IMR-90 (cell line): ENCODE data around the gene FOSB. TPM values are rescaled to one million over a fixed set of nuclear protein-coding genes. Genes with fewer than 3 reads are reported as not detected.

Experiments used
- ATAC-seq: fragments of 200-7000 bp; cut with Tn5 transposase; 2 replicates; pipeline ENCODE4 v1.9.1; 2020; ENCODE audit warnings: low read depth, mild to moderate bottlenecking, moderate library complexity
- BruUV-seq: library from RNA; stranded (reverse); fragments of 400-500 nt; replicated peaks from 2 replicates; lab custom pipeline; 2021; lab: Mats Ljungman, UMichigan
- CTCF ChIA-PET: fragments of 300-600 bp; formaldehyde crosslinking; extraction: SDS; loops from one replicate; lab custom pipeline; 2021; ENCODE audit warnings: antibody characterized with exemption; lab: Yijun Ruan, JAX
- POLR2A ChIA-PET: fragments of 300-600 bp; sonication (Branson Sonifier 250); formaldehyde crosslinking; loops from one replicate; lab custom pipeline; 2022; ENCODE audit warnings: antibody characterized with exemption; ENCODE audit not compliant: unreplicated experiment; lab: Charles Lee
- DNase-seq: peaks from one replicate; pipeline ENCODE4 v3.0.0; 2013
- H2AFZ ChIP-seq: replicated peaks from 2 replicates; pipeline ENCODE3; 2013; ENCODE audit warnings: low read length, mild to moderate bottlenecking; ENCODE audit not compliant: poor library complexity
- H2AK5ac ChIP-seq: 2 replicates; pipeline ENCODE4 v1.6.1; 2013; ENCODE audit warnings: low read depth, low read length, inconsistent platforms
- H2AK9ac ChIP-seq: replicated peaks from 2 replicates; pipeline ENCODE3; 2013; ENCODE audit warnings: mild to moderate bottlenecking, low read depth, low read length, moderate library complexity; ENCODE audit not compliant: poor library complexity
- H2BK120ac ChIP-seq: 2 replicates; pipeline ENCODE4 v1.6.1; 2013; ENCODE audit warnings: low read depth, low read length, inconsistent platforms
- H2BK15ac ChIP-seq: 3 replicates; pipeline ENCODE4 v1.6.1; 2013; ENCODE audit warnings: low read depth, low read length, inconsistent platforms
- H2BK20ac ChIP-seq: 2 replicates; pipeline ENCODE4 v1.6.1; 2013; ENCODE audit warnings: low read depth, mild to moderate bottlenecking, inconsistent platforms, low read length, moderate library complexity
- H2BK5ac ChIP-seq: 2 replicates; pipeline ENCODE4 v1.6.1; 2013; ENCODE audit warnings: mild to moderate bottlenecking, low read depth, low read length, inconsistent platforms; ENCODE audit not compliant: poor library complexity, severe bottlenecking
- H3K14ac ChIP-seq: replicated peaks from 2 replicates; pipeline ENCODE4 v1.6.1; 2013; ENCODE audit warnings: low read depth, low read length, inconsistent platforms
- H3K18ac ChIP-seq: 2 replicates; pipeline ENCODE4 v1.6.1; 2013; ENCODE audit warnings: low read depth, low read length, control low read depth
- H3K23ac ChIP-seq: 2 replicates; pipeline ENCODE4 v1.6.1; 2013; ENCODE audit warnings: low read depth, low read length, inconsistent platforms
- H3K27ac ChIP-seq: 2 replicates; pipeline ENCODE4 v1.5.1; 2013; ENCODE audit warnings: mild to moderate bottlenecking, control low read depth, low read length; ENCODE audit not compliant: insufficient read depth
- H3K27me3 ChIP-seq: 2 replicates; pipeline ENCODE4 v1.6.1; 2013; ENCODE audit warnings: low read length; ENCODE audit not compliant: control insufficient read depth, insufficient read depth
- H3K36me3 ChIP-seq: 2 replicates; pipeline ENCODE4 v1.6.1; 2013; ENCODE audit warnings: low read length, mixed read lengths; ENCODE audit not compliant: control insufficient read depth, insufficient read depth
- H3K4ac ChIP-seq: 2 replicates; pipeline ENCODE4 v1.6.1; 2013; ENCODE audit warnings: low read depth, low read length, inconsistent platforms
- H3K4me1 ChIP-seq: 2 replicates; pipeline ENCODE4 v1.6.1; 2013; ENCODE audit warnings: low read length, mixed read lengths; ENCODE audit not compliant: control insufficient read depth, insufficient read depth
- H3K4me2 ChIP-seq: 2 replicates; pipeline ENCODE4 v1.6.1; 2013; ENCODE audit warnings: low read depth, mild to moderate bottlenecking, control low read depth, low read length, moderate library complexity
- H3K4me3 ChIP-seq: 2 replicates; pipeline ENCODE4 v1.5.1; 2013; ENCODE audit warnings: low read depth, mild to moderate bottlenecking, control low read depth, low read length, moderate library complexity; ENCODE audit not compliant: insufficient read depth
- H3K56ac ChIP-seq: 2 replicates; pipeline ENCODE4 v1.6.1; 2013; ENCODE audit warnings: low read length, inconsistent platforms; ENCODE audit not compliant: insufficient read depth; ENCODE audit errors: extremely low read depth
- H3K79me1 ChIP-seq, 2 experiments: 2 replicates each; pipeline ENCODE4 v1.6.1; 2013; ENCODE audit warnings: low read length in 2 of 2, inconsistent platforms in 1 of 2, low read depth in 1 of 2
- H3K9ac ChIP-seq: 2 replicates; pipeline ENCODE4 v1.6.1; 2013; ENCODE audit warnings: low read depth, low read length, control low read depth
- H3K9me1 ChIP-seq: 2 replicates; pipeline ENCODE4 v1.6.1; 2013; ENCODE audit warnings: low read length, inconsistent platforms; ENCODE audit not compliant: insufficient read depth
- H3K9me3 ChIP-seq: 2 replicates; pipeline ENCODE4 v1.6.1; 2013; ENCODE audit warnings: low read length; ENCODE audit not compliant: control insufficient read depth, insufficient read depth
- H4K20me1 ChIP-seq: 2 replicates; pipeline ENCODE4 v1.6.1; 2013; ENCODE audit warnings: low read length, inconsistent platforms; ENCODE audit not compliant: insufficient read depth
- H4K5ac ChIP-seq: 2 replicates; pipeline ENCODE4 v1.6.1; 2013; ENCODE audit warnings: mild to moderate bottlenecking, low read depth, low read length, control low read depth
- H4K8ac ChIP-seq, 2 experiments: 2 replicates each; pipeline ENCODE4 v1.6.1; 2013; ENCODE audit warnings: low read depth in 2 of 2, low read length in 2 of 2, control low read depth in 1 of 2, inconsistent platforms in 1 of 2
- H4K91ac ChIP-seq: 2 replicates; pipeline ENCODE4 v1.6.1; 2013; ENCODE audit warnings: low read depth, low read length, inconsistent platforms; ENCODE audit not compliant: insufficient read depth
- CHD1 ChIP-seq: IDR thresholded peaks from 2 replicates; pipeline ENCODE4 v1.6.1; 2012; ENCODE audit warnings: low read depth, low read length, improper control_type of control experiment
- CTCF ChIP-seq: conservative IDR thresholded peaks from 2 replicates; pipeline ENCODE4 v1.5.1; 2012; ENCODE audit warnings: mild to moderate bottlenecking, low read depth, low read length, improper control_type of control experiment
- MAFK ChIP-seq: IDR thresholded peaks from 2 replicates; pipeline ENCODE4 v1.6.1; 2012; ENCODE audit warnings: low read depth, low read length, improper control_type of control experiment
- SMC3 ChIP-seq: fragments of 150-350 bp; IDR thresholded peaks from 2 replicates; pipeline ENCODE4 v1.6.1; 2016; ENCODE audit warnings: low read depth, mild to moderate bottlenecking, antibody characterized with exemption, low read length, moderate library complexity
- USF2 ChIP-seq: fragments of 150-350 bp; IDR thresholded peaks from 2 replicates; pipeline ENCODE4 v1.6.1; 2017; ENCODE audit warnings: mild to moderate bottlenecking, antibody characterized with exemption, low read length, low read depth
- WGBS, 2 experiments: methylation state at CpG; one replicate each; pipeline versions ENCODE4 v1.1.5 to v1.1.7; 2013; ENCODE audit warnings: missing lambda C conversion rate in 2 of 2; ENCODE audit not compliant: insufficient read length in 1 of 2; ENCODE audit errors: extremely low coverage in 2 of 2; 5-methylcytosine and 5-hydroxymethylcytosine counted together
- dilution Hi-C: fragments of 300-500 bp; cut with HindIII; formaldehyde crosslinking; loops from one replicate; pipeline ENCODE4 v1.14.3; 2018; ENCODE audit warnings: low sequenced_read_pairs; ENCODE audit not compliant: unreplicated experiment
- in situ Hi-C: fragments of 300-500 bp; cut with MboI; formaldehyde crosslinking; loops from 3 replicates; pipeline ENCODE4 v1.14.3; 2019; ENCODE audit warnings: low sequenced_read_pairs, inconsistent platforms, mixed read lengths
- intact Hi-C: fragments of 100-400 bp; cut with micrococcal nuclease; formaldehyde crosslinking; loops from 2 replicates; pipeline ENCODE4 v1.10.0; 2022
- polyA plus RNA-seq, 3 experiments: library from polyadenylated mRNA; depleted of rRNA; stranded (reverse); fragments of >200 nt; gene quantifications; 2 replicates each; pipeline ENCODE4 v1.2.3, GENCODE V29; 2012; ENCODE audit warnings: low replicate concordance in 1 of 3
- total RNA-seq: library from RNA; depleted of rRNA; stranded (reverse); fragments of >200 nt; gene quantifications from 2 replicates; pipeline ENCODE4 v1.2.3, GENCODE V29; 2012

FOSB gene
- total and polyA plus RNA-seq, 2 of the 4 experiments (the other 2 are of a cell fraction): 11.1 to 15.6 TPM

- Histone ChIP-seq H3K56ac (0 out of 2 replicates have a peak overlapping the region, but pooled peaks have one; percentile 16), H3K18ac (no peak overlapping the region), H4K20me1 (peaks cover 15% of the 10 kb centered on the region; the same call in 1 of the 2 replicates), H3K27me3 (no peaks in the 10 kb centered on the region), H3K4ac (0 out of 2 replicates have a peak overlapping the region, but pooled peaks have one; percentile 1), H4K91ac (no peak overlapping the region), H3K4me1 (peaks cover 13% of the 10 kb centered on the region), H3K36me3 (no peaks in the 10 kb centered on the region), H3K14ac (no peak overlapping the region), H4K5ac (no peak overlapping the region), H3K23ac (no peak overlapping the region), H3K79me1 (peaks cover 0 to 24% of the 10 kb centered on the region in 2 experiments; a peak in 2 of 4 replicates), H3K9me1 (peaks cover 3% of the 10 kb centered on the region; the same call in 1 of the 2 replicates), H3K27ac (peak overlapping the region; percentile 53), H2AK9ac (peak overlapping the region; percentile 80), H2BK15ac (no peak overlapping the region), H2AFZ (peak overlapping the region; percentile 97), H2BK120ac (no peak overlapping the region), H3K4me3 (peak overlapping the region; percentile 76), H3K9ac (peak overlapping the region; percentile 67), H4K8ac (peak overlapping the region in 1 of 2 experiments; percentile 59; a peak in 1 of 4 replicates), H2BK20ac (no peak overlapping the region), H3K4me2 (peak overlapping the region; percentile 76), H3K9me3 (no peaks in the 10 kb centered on the region), H2BK5ac (peak overlapping the region; percentile 6), H2AK5ac (no peak overlapping the region)
- dilution Hi-C loops (no loop called here), intact Hi-C loops (no loop called here), in situ Hi-C loops (no loop called here)
- ATAC-seq: peak; percentile 13
- BruUV-seq: no TSS peak
- ChIA-PET POLR2A (interaction anchor here (0.9 kb wide), 1 partner anchor 10 kb away, joined by 3 read pairs; no protein-coding TSS in a partner anchor), CTCF (interaction anchor here (1.3 to 1.5 kb wide), 3 partner anchors 10 to 29 kb away, joined by 7 to 12 read pairs (median 9); no protein-coding TSS in a partner anchor)
- TF ChIP-seq USF2: no peak; the same call in none of the 2 replicates
- TF ChIP-seq CTCF: no peak
- TF ChIP-seq MAFK: no peak
- no peak for TF ChIP-seq SMC3
- no peak for TF ChIP-seq CHD1
- 0% methylated on average over 3 of the region's 19 CpGs; no CpG with 5 or more reads in 1 of the 2 experiments for WGBS, 2 experiments
- no peak for DNase-seq
These were observed 971 bp downstream of the FOSB start for GRCh38 chr19:45468803-45469131.
